ENCODE measurements around the gene CCDC127. TPM values are rescaled to one million over a fixed set of nuclear protein-coding genes. Genes with fewer than 3 reads are reported as not detected.
"Not testable (repeated sequence)": the region's sequence is repeated elsewhere in the genome, so short reads cannot be mapped to it uniquely, and the experiment has no call there.

CCDC127 gene
- total RNA-seq = 1 to 10 TPM; 4.1 to 9.0 (median 7.2) TPM

DNA sequence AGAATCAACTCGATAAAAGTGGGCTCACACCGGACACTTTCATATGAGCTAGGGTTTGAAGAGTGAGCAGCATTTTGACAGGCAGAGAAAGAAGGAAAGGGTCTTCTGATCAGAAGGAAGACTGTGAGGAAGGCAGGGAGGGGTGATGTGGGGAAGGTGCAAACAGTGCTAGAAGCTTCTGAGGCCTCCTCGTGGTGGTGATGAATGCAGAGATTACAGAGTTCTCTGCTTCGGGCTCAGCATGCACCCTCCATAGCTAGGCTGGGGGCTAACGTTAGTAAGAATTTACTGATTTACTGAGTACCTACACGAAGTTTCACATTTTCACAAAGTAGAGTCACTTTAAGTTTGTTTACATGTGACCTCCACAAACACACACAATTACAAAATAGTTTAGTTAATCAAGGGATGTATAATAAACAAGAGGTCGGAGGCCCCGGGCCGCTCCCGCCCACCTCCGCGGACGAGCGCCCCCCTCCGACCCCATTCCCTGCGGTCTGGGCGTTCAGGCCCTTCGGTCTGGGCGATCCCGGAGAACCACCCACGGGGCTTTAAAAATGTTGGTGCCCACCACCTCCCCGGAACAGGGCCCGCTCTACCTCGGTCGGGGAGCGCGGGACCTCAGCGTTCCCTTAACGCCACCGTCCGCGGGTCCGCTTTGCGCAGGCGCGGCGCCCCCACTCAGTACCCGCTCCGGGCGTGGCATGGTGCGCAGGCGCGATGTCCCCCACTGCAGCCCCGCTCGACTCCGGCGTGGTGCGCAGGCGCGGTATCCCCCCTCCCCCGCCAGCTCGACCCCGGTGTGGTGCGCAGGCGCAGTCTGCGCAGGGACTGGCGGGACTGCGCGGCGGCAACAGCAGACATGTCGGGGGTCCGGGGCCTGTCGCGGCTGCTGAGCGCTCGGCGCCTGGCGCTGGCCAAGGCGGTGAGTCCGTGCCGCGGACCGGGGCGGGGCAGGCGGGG is at the start of gene CCDC127, which contains the start of gene SDHA:
CCDC127 (minus strand) TSS at position 660 of the 963 bp plus-strand sequence. CDS start 1,304 bp downstream, outside the sequence.
SDHA (plus strand) TSS at position 827 of the 963 bp plus-strand sequence; CDS start at position 863, 36 bp downstream.
- TF ChIP-seq, protein P1, sequence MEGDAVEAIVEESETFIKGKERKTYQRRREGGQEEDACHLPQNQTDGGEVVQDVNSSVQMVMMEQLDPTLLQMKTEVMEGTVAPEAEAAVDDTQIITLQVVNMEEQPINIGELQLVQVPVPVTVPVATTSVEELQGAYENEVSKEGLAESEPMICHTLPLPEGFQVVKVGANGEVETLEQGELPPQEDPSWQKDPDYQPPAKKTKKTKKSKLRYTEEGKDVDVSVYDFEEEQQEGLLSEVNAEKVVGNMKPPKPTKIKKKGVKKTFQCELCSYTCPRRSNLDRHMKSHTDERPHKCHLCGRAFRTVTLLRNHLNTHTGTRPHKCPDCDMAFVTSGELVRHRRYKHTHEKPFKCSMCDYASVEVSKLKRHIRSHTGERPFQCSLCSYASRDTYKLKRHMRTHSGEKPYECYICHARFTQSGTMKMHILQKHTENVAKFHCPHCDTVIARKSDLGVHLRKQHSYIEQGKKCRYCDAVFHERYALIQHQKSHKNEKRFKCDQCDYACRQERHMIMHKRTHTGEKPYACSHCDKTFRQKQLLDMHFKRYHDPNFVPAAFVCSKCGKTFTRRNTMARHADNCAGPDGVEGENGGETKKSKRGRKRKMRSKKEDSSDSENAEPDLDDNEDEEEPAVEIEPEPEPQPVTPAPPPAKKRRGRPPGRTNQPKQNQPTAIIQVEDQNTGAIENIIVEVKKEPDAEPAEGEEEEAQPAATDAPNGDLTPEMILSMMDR (IDR thresholded peaks at IDR 0.05) = peak in 2 of 6 experiments; percentile 9 to 17
- peak; percentile 80 to 89 for TF ChIP-seq POLR2A (IDR thresholded peaks at IDR 0.05)
- peak; percentile 93 to 98 (median 97) for DNase-seq
- peaks cover 0 to 27% (median 5%) of the 10 kb centered on the region in 4 donors for H3K4me1 ChIP-seq
- not testable (repeated sequence) for H3K36me3 ChIP-seq, H3K27me3 ChIP-seq, H3K9me3 ChIP-seq
- peak within 1 kb of the TSS; percentile 95 for H3K27ac ChIP-seq
- H3K4me3 ChIP-seq = peak within 1 kb of the TSS; percentile 79 to 97 (median 88)

DNA sequence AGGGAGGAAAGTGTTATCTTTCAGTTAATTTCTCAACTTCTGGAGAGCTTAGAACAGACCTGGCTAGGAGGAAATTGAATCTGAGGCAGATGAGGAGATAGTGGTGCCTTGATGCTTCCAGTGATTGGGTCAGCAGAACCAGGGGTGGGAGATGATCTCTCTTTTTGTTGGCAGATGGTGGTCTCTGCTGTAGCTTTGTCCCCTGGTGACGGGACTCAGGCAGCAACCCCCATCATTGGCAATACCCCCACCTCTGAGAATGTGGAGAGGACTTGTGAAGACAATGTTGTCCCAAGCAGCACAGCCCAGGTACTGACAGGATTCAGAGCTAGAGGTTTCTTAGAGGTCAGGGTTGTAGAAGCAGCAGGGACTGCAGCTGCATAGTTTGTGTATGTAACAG is 49.8 kb upstream of the CCDC127 start:
- TF ChIP-seq, protein P1 (IDR thresholded peaks at IDR 0.05) = no peak
- no peak for TF ChIP-seq POLR2A (IDR thresholded peaks at IDR 0.05)
- H3K27ac ChIP-seq = no peak overlapping the region

GRCh38 chr5:266311-267026 is 48.5 kb upstream of the CCDC127 start:
- not testable (repeated sequence) for H3K4me1 ChIP-seq, H3K27ac ChIP-seq, DNase-seq, H3K9me3 ChIP-seq, H3K4me3 ChIP-seq, H3K27me3 ChIP-seq
- peaks cover 0 to 24% (median 0%) of the 10 kb centered on the region in 3 donors for H3K36me3 ChIP-seq

More for the DNA sequence above, 49.8 kb upstream of the CCDC127 start:
- peaks cover 0 to 24% (median 0%) of the 10 kb centered on the region in 3 donors for H3K36me3 ChIP-seq
- no peak overlapping the region for H3K4me3 ChIP-seq
- H3K27me3 ChIP-seq = no peaks in the 10 kb centered on the region
- H3K4me1 ChIP-seq = peaks cover 0 to 3% (median under 1%) of the 10 kb centered on the region in 4 donors
- no peak for DNase-seq
- H3K9me3 ChIP-seq = no peaks in the 10 kb centered on the region

DNA sequence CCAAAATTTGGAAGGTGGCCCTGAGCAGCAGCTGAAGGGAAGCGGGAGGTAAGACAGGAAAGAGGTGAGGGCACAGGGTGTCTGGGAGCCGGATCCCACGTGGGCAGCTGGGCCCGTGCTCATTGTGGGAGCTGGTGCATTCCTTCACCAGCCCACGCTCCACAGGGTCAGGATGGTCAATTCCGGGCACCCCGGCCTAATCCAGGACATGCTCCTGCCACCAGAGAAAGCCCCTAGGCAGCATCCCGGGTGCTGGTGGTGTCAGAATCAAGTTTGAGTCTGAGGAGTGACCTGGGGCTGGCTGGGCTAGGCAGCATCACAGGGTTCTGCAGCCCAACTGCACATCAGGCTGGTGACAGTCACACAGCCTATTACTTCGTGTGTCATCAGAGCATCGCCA is 46.4 kb upstream of the CCDC127 start:
- Histone ChIP-seq H3K27me3 (no peaks in the 10 kb centered on the region), H3K9me3 (no peaks in the 10 kb centered on the region), H3K36me3 (peaks cover 0 to 28% (median 0%) of the 10 kb centered on the region in 3 donors), H3K4me3 (no peak overlapping the region), H3K27ac (peak overlapping the region in 1 of 4 donors; percentile 54), H3K4me1 (no peaks in the 10 kb centered on the region)
- no peak for TF ChIP-seq POLR2A (IDR thresholded peaks at IDR 0.05)
- TF ChIP-seq, protein P1 (IDR thresholded peaks at IDR 0.05) = no peak
- no peak for DNase-seq

DNA sequence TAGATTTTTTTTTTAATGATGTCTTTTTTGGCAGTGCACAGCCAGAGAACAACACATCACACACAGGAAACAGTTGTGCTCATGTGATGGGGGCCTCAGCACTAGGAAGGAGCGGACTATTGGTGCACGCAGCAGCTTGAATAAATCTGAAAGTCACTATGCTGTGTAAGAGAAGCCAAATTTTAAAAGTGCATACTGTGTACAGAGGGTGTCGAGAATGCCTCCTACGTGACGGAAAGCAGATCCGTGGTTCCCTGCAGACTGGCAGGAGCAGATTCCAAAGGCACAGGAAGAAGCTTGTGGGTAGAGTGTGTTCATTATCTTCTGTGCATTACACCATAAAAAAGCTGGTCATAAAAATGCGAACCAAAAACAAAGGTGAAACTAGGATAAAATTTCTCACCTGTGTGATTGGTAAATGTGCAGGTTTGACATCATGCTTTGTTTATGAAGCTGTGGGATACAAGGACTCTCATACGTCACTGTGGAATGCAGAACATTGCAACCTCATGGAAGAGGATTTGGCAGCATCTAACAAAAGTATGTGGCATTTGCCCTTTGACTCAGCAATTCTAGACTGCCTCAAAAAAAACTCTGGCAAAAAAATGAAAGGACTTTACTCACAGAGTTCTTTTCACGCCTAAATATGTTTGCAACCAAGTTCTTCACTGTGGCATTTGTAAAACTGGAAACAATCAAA is 45.5 kb upstream of the CCDC127 start:
- peaks cover 0 to 37% (median 0%) of the 10 kb centered on the region in 3 donors for H3K36me3 ChIP-seq
- not testable (repeated sequence) for DNase-seq, H3K9me3 ChIP-seq, H3K27me3 ChIP-seq, H3K4me3 ChIP-seq, H3K4me1 ChIP-seq
- H3K27ac ChIP-seq = peak overlapping the region in 1 of 4 donors; percentile 54

GRCh38 chr5:257148-257547 is 39.2 kb upstream of the CCDC127 start:
- Histone ChIP-seq H3K27ac (peak overlapping the region in 3 of 4 donors; percentile 62 to 85 (median 72)), H3K4me1 (peaks cover 0 to 6% (median 0%) of the 10 kb centered on the region in 4 donors), H3K9me3 (no peaks in the 10 kb centered on the region), H3K4me3 (no peak overlapping the region), H3K36me3 (peaks cover 0 to 55% (median 0%) of the 10 kb centered on the region in 3 donors), H3K27me3 (no peaks in the 10 kb centered on the region)
- TF ChIP-seq, protein P1 (IDR thresholded peaks at IDR 0.05) = no peak
- no peak for TF ChIP-seq POLR2A (IDR thresholded peaks at IDR 0.05)
- DNase-seq = no peak

Data from Peyer's patch (tissue), 4 donors.